WTC11 (cell line): Measurements from ENCODE around the gene ERC2.

Experiments
- ATF6 ChIP-seq: sonication (generic); formaldehyde crosslinking; IDR thresholded peaks from 2 replicates; pipeline ENCODE4 v1.8.1; 2023; ENCODE audit warnings: mild to moderate bottlenecking, missing genetic modification reagents
- CTCF ChIP-seq: fragments of 200-600 bp; IDR thresholded peaks from 2 replicates; pipeline ENCODE4 v1.8.0; 2022; ENCODE audit warnings: antibody characterized with exemption
- FOXP4 ChIP-seq: sonication (generic); formaldehyde crosslinking; IDR thresholded peaks from 2 replicates; pipeline ENCODE4 v1.8.0; 2022; ENCODE audit warnings: mild to moderate bottlenecking, missing genetic modification reagents
- TP53 ChIP-seq: sonication (generic); formaldehyde crosslinking; IDR thresholded peaks from 2 replicates; pipeline ENCODE4 v1.8.1; 2023; ENCODE audit warnings: mild to moderate bottlenecking, missing genetic modification reagents
- USF1 ChIP-seq: sonication (generic); formaldehyde crosslinking; IDR thresholded peaks from 2 replicates; pipeline ENCODE4 v1.8.0; 2022; ENCODE audit warnings: mild to moderate bottlenecking, missing genetic modification reagents
- USF2 ChIP-seq: sonication (generic); formaldehyde crosslinking; IDR thresholded peaks from 2 replicates; pipeline ENCODE4 v1.8.1; 2023; ENCODE audit warnings: mild to moderate bottlenecking, missing genetic modification reagents, moderate library complexity
- ZNF512 ChIP-seq: sonication (generic); formaldehyde crosslinking; IDR thresholded peaks from 2 replicates; pipeline ENCODE4 v1.8.1; 2022; ENCODE audit warnings: missing genetic modification reagents, borderline replicate concordance

- TF ChIP-seq ATF6 (CRISPR knock-in tag) (no peak), USF1 (no peak), ZNF512 (CRISPR knock-in tag) (no peak), TP53 (CRISPR knock-in tag) (no peak), USF2 (CRISPR knock-in tag) (no peak), CTCF (no peak), FOXP4 (no peak)
Measured at GRCh38 chr3:55897573-55898224, 570.6 kb downstream of the ERC2 start.
